Skin of body (tissue), 2 donors: ENCODE data around the gene SKI. TPM values are rescaled to one million over a fixed set of nuclear protein-coding genes. Genes with fewer than 3 reads are reported as not detected.
A peak's percentile ranks its signal among the peaks of the same experiment; 100 is the strongest.
"Not testable (repeated sequence)": the region's sequence is repeated elsewhere in the genome, so short reads cannot be mapped to it uniquely, and the experiment has no call there.

Experiments used
- DNase-seq: peaks from one replicate; lab custom pipeline; 2025; lab: John Stamatoyannopoulos, UW
- total RNA-seq: library from RNA; depleted of rRNA; stranded (reverse); fragments of >200 nt; gene quantifications from one replicate; pipeline ENCODE4 v1.2.3, GENCODE V29; 2014

Gene SKI
- total RNA-seq, 1 donor from 2014 or later: 28.4 TPM

- no peak for DNase-seq
These were observed 63.5 kb downstream of the SKI start for GRCh38 chr1:2291577-2291976.

DNA sequence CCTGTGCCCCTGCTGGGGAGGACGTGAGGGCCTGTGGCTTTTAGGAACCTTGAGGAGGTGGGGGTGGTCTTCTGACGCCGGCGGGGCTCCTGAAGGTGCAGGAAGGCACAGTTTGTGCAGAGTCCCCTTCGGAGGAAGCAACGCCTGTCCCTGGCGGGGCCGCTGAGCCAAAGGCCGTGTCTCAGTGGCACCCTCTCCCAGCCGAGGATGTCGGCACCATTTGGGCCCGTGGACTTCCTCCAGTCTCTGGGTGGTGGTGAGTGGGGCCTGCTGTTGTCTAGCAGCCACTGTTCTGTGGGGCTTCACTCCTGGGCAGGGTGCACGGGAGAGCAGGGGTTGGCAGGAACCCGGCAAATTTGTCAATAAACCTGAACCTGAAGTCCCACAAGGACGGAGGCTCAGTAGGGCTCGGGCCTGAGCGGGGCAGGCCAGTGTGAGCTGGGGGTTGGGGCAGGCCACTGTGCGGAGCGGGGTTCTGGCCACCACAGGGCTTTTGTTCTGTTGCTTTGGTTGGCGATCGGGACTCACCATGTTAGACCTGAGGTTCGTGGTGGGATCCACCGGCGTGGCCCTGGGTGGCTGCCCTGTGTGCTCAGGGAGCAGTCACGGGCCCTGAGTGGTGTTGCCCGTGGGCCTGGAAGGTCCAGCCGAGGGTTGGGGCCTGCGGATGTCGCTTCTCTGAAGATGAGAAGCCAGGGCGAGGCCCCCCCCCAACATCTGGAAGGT, 64.8 kb downstream of the SKI start:
- no peak for DNase-seq

GRCh38 chr1:2294033-2294724, 66.1 kb downstream of the SKI start:
- no peak for DNase-seq

- DNase-seq: no peak
These were observed 66.6 kb downstream of the SKI start for GRCh38 chr1:2294725-2295078.

DNA sequence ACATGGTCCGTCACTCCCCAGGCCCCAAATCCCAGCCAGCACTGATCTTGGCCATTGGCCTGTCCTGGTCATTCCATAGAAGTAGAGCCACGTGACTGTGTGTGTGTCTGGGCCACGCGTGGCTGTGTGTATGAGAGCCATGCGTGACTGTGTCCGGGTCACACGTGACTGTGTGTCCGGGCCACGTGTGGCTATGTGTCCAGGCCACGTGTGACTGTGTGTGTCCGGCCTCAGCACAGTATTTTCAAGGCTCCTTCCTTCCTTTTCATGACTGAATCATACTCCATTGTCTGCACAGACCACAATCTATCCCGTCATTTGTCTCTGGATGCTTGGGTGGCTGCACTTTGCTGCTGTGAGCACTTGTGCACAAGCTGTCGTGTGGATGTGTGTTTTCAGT, 67.4 kb downstream of the SKI start:
- DNase-seq: no peak

- DNase-seq: not testable (repeated sequence)
These were observed 68.1 kb downstream of the SKI start for GRCh38 chr1:2296211-2296610.

GRCh38 chr1:2296614-2297013, 68.5 kb downstream of the SKI start:
- DNase-seq: no peak

- DNase-seq: no peak
These were observed 69.3 kb downstream of the SKI start for GRCh38 chr1:2297246-2298011.

DNA sequence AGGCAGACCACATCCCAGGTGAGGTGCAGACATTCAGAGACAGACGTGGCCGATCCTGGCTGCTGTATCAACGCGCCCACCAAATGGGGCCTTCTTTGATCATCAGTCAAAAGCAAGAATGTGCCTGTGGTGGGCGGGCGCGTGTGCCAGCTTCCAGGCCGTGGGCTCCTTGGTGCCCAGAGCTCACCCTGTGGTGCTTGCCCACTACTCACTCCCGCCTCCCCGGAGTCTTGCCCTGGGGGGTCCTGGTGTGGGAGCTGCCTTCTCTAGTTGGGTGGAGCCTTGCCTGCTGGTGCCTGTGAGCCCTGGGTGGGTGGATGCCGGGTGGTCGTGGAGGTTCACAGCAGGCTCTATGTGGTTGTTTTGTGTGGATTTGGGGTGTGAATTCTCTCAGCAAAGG, 70.6 kb downstream of the SKI start:
- no peak for DNase-seq

DNA sequence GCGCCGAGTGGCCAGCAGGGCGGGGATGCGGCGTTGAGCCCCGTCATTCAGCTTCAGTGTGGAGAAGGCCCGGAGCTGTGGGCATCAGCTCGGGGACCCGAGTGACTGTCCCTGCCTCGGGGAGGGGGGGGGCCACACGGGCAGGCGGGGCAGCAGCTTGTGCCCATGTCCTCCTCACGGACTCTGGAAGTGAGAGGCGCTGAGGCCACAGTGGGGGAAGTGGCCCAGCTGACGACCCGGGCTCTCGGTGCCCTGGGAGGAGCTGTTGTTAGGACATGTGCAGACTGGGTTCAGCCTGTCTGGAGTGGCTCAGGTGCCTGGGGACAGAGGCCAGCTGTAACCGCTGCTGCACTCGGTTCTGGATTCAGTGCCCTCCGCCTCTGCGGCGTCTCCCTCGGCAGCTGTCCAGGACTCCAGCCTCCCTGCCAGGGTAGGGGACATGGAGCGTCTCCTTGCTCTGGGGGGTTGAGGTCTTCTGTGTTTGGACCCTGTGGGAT, 71.1 kb downstream of the SKI start:
- DNase-seq: no peak

DNA sequence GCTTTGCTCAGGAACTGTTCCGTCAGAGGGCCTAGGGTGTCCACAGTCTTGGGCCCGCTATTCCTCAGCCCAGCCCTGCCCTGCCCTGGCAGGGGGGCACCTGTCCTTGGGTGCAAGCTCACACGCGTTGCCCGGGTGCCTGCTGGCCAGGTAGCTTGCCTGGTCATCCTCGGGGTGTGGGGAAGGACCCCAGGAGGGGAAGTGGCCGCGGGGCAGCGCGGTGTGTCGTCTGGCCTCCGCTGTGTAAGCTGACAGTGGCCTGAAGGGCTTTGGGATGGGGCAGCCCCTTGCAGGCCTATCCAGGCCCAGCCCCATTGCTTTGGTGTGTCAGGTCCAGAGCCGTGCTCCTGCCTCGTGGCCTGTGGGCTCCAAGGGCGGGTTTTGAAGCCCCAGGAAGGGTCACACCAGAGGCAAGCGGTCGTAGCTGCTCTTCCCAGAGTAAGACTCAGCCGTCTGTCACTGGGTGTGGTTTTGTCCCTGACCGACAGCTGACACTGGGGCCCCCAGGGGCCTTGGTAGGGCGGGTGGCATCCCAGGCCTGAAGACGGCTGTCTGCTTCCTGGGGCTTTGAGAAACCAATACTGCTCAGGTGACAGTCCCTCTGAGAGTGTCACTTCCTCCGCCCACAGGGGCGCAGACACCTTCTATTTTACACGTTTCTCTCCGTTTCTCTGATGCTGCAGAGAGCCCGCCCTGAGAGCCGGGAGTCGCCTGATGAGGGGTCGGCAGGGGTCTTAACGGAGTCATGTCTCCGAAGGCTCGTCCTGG, 72.1 kb downstream of the SKI start:
- DNase-seq: no peak

- peak; percentile 45 for DNase-seq
These were observed 72.9 kb downstream of the SKI start for GRCh38 chr1:2300851-2301606.

DNA sequence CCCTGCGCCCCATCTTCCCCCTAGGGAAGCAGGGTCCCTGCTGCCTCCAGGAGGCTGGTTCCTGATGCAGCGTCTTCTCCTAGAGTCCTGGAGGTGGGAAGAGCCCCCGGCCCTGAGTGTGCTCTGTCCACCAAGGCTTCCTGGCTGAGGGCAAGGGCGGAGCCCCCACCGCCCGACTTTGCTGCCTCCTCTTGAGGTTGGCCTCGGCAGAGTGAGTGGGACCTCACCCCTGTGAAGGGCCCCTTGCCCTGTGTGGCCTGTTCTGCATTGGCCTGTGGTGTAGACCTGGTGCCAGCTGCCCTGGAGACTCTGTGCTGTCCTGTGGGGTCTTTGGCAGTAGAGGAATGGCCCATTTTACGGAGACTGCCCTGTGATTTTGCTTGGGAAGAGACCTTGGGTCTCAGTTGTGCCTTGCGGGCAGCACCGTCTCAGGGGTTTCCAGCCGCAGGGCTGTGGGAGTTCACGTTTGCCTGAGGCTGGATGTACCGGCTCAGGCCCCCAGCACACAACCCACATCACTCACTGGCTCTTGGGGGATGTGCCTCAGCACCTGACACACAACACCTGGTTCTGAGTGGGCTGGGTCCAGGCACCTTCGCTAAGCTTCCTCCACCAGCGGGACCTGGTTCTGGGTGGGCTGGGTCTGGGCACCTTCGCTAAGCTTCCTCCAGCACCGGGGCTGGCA, 73.6 kb downstream of the SKI start:
- no peak for DNase-seq

GRCh38 chr1:2302292-2302925, 74.3 kb downstream of the SKI start:
- DNase-seq: no peak

DNA sequence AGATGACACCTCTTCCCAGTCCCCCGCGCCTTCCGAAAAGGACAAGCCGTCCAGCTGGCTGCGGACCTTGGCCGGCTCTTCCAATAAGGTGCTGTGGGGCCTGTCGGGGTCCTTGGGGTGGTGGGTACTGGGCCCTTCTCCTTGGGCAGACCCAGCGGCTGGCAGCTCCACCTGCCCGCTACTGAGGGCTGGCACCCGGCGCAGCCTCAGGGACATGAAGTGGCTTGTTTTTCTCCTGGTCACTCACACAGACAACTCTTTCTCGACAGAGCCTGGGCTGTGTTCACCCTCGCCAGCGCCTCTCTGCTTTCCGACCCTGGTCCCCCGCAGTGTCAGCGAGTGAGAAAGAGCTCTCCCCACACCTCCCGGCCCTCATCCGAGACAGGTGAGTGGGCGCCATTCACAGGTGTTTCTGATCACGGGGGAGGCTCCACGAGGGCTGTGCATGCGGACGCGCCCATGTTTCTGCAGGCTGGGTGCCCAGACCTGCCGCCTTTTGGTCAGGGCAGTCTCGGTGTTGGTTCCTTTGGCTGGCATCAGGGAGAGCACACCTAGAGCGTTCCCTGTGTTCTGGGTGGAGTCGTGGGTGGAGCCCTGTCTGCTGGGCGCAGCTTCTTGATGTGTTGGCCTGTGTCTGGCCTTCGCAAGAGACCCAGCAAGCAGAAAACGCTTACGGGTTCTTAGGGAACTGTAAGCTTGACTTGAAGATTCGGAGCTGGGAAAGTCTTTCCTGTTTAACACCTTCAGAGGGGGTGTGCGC, 75.1 kb downstream of the SKI start:
- no peak for DNase-seq

- no peak for DNase-seq
These were observed 75.7 kb downstream of the SKI start for GRCh38 chr1:2303781-2304180.

GRCh38 chr1:2304282-2304681, 76.2 kb downstream of the SKI start:
- DNase-seq: no peak

DNA sequence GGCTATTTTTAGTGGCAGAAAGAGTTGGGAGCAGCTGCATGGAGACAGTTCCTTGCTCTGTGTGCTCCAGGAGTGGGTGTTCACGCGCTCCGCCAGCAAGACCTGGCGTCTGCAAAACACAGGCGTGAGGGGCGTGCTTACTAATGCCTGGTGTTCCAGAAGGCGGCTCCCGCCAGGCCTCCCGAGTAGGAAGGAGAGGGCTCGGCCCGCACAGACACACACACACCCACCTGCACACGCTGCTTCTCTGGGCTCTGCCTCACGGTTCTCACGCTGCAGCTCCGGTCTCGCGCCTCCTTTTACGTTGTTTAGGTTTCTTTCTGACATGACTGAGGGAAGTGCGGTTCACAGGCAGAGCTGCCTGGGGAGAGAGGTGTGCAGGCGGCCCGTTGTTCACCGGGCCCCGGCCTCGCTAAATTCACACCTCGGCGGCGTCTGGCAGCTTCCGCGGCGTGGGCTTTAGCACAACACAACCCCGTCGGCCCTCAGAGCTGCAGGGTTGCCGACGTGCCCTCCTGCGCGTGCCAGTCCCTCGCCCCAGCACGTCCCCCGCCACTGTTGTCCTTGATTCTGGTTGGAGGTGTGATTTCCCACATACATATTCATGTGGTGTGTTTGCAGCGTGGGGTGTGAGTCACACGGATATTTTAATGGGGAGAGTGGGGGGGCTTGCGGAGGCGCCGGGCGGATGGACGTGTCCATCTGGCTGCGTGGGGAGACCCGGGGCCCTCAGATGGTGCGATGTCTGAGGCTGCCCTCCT, 77.0 kb downstream of the SKI start:
- no peak for DNase-seq
